Heart right ventricle (tissue), 16 donors: Measurements from ENCODE around the gene ITGA6. TPM values are rescaled to one million over a fixed set of nuclear protein-coding genes. Genes with fewer than 3 reads are reported as not detected.

ENCODE experiments used
- ATAC-seq, 8 donors: fragments of 200-7000 bp; cut with Tn5 transposase; one replicate each; pipeline ENCODE4 v1.9.1; 2020; ENCODE audit warnings: mild to moderate bottlenecking in 8 of 8, moderate library complexity in 8 of 8, moderate number of reproducible peaks in 1 of 8
- DNase-seq, 2 donors: peaks; one replicate each; pipeline ENCODE4 v3.0.0-alpha.2; 2020
- H3K27ac ChIP-seq, 10 donors: fragments of 200-600 bp; sonication (generic) in 2 of 10; one replicate each; pipeline versions ENCODE4 v1.5.0 to v1.8.0; 2020 to 2022; ENCODE audit warnings: mild to moderate bottlenecking in 3 of 10
- H3K27me3 ChIP-seq, 7 donors: fragments of 200-600 bp; one replicate each; pipeline ENCODE4 v1.8.0; 2021 to 2022; ENCODE audit warnings: mild to moderate bottlenecking in 2 of 7
- H3K36me3 ChIP-seq, 9 donors: fragments of 200-600 bp; sonication (generic) in 1 of 9; one replicate each; pipeline versions ENCODE4 v1.5.0 to v1.8.0; 2020 to 2022; ENCODE audit warnings: mild to moderate bottlenecking in 2 of 9
- H3K4me1 ChIP-seq, 9 donors: fragments of 200-600 bp; sonication (generic) in 1 of 9; one replicate each; pipeline versions ENCODE4 v1.5.0 to v1.8.0; 2020 to 2022; ENCODE audit warnings: mild to moderate bottlenecking in 4 of 9
- H3K4me3 ChIP-seq, 10 donors: fragments of 200-600 bp; sonication (generic) in 2 of 10; one replicate each; pipeline versions ENCODE4 v1.5.0 to v1.8.0; 2020 to 2022; ENCODE audit warnings: mild to moderate bottlenecking in 7 of 10, moderate library complexity in 2 of 10
- H3K9me3 ChIP-seq, 11 donors: fragments of 200-600 bp in 10 of 11; sonication (generic) in 2 of 11; one replicate each; pipeline versions ENCODE4 v1.5.0 to v1.8.0; 2013 to 2022; ENCODE audit warnings: mild to moderate bottlenecking in 2 of 11, control low read depth in 1 of 11, moderate library complexity in 1 of 11
- CTCF ChIP-seq, 9 donors: fragments of 200-600 bp; sonication (generic) in 2 of 9; IDR thresholded peaks; one replicate each; pipeline versions ENCODE4 v1.5.0 to v1.8.0; 2021 to 2022; ENCODE audit warnings: antibody characterized with exemption in 9 of 9, mild to moderate bottlenecking in 5 of 9, moderate library complexity in 1 of 9
- WGBS, 2 donors: extraction: QIAGEN DNeasy Blood & Tissue Kit; methylation state at CpG; one replicate each; pipeline ENCODE4 v1.1.7; 2013; ENCODE audit warnings: inconsistent platforms in 1 of 2; 5-methylcytosine and 5-hydroxymethylcytosine counted together
- intact Hi-C, 10 donors: fragments of 100-400 bp; cut with DNase I; formaldehyde crosslinking; loops; one replicate each; pipeline versions ENCODE4 v1.11.1 to v1.14.2; 2022
- long read RNA-seq, 3 donors: library from polyadenylated mRNA; unstranded; transcript quantifications; one replicate each; pipeline ENCODE4 v2.0.0, GENCODE V29; 2020 to 2021
- polyA plus RNA-seq, 2 donors: library from polyadenylated mRNA; stranded (reverse); fragments of 200-250 nt; gene quantifications; one replicate each; pipeline ENCODE4 v1.2.3, GENCODE V29; 2013
- total RNA-seq, 10 donors: library from RNA; stranded (reverse); fragmentation: NEBNext Ultra II Directional in 3 of 10; extraction: Animal tissue kit (Norgen Biotek cat#: 25700) in 3 of 10; gene quantifications; one replicate each; pipeline versions ENCODE4 v1.2.1 to v1.2.4, GENCODE V29; 2021 to 2023
- donor health status: Arrhythmogenic right ventricular cardiomyopathy.
- donor health status: ischemic (EF 13 %, LVEDD 7.1; RV severe dilation, severe dysfunction).
- donor health status: healthy with polysubstance abuse.
- donor health status: DM: no; HTN: yes; CAD: no.
- donor health status: DM: no; HTN: no; CAD: no.
- donor health status: ischemic (EF 25% LVEDD 6.9; RV normal size, moderate dysfunction).
- donor health status: ischemic (EF 25% LVEDD 5.7; RV mildly dilated, moderate dysfunction).
- donor health status: healthy.
- donor health status: DM: yes; HTN: yes; CAD: no.
- donor health status: Ischemic cardiomyopathy.
- donor health status: ischemic (EF 35%, LVEDD 5.7; RV mildly dilated, moderate dysfunction).
- donor health status: nonischemic (EF 11% LVEDD 7.7; RV severe dilation, severe dysfunction).
- donor health status: DM: yes; HTN: yes; CAD: no.
- donor health status: PGD.
- donor health status: ischemic (EF 29% LVEDD 5.4; RV normal size, mild dysfunction).
- donor health status: nonischemic (EF 23%, LVEDD 6.1; RV moderate dilation, normal function).

Gene ITGA6
- 10 to 100 TPM; 36.0 to 68.3 (median 46.8) TPM for total RNA-seq
- 10 to 100 TPM; 22.1 to 23.9 TPM for polyA plus RNA-seq
- long read RNA-seq, donor 1, full-length matches to known transcripts = 31 of 62 reads
- long read RNA-seq, donor 1, partial matches to known transcripts = 22 of 62 reads
- long read RNA-seq, donor 1, other reads (novel, unspliced or antisense) = 9 of 62 reads
- long read RNA-seq, donor 2, full-length matches to known transcripts = 39 of 74 reads
- long read RNA-seq, donor 2, partial matches to known transcripts = 21 of 74 reads
- long read RNA-seq, donor 2, other reads (novel, unspliced or antisense) = 14 of 74 reads
- long read RNA-seq, donor 3, full-length matches to known transcripts = 32 of 98 reads
- long read RNA-seq, donor 3, partial matches to known transcripts = 51 of 98 reads
- long read RNA-seq, donor 3, other reads (novel, unspliced or antisense) = 15 of 98 reads

GRCh38 chr2:172427256-172427989, at the start of gene ITGA6:
Gene ITGA6 (plus strand): TSS chr2:172427586.
- Histone ChIP-seq H3K27ac (peak within 1 kb of the TSS; percentile 64 to 97 (median 94)), H3K27me3 (peaks cover 0 to 39% (median 0%) of the 10 kb centered on the region in 7 donors), H3K36me3 (no peaks in the 10 kb centered on the region), H3K9me3 (no peaks in the 10 kb centered on the region), H3K4me3 (peak within 1 kb of the TSS; percentile 60 to 94 (median 80)), H3K4me1 (peaks cover 5 to 51% (median 23%) of the 10 kb centered on the region in 9 donors)
- DNase-seq = peak; percentile 66 to 81
- WGBS, 2 donors = 0 to 1% methylated on average over 66 to 79 of the region's 79 CpGs
- intact Hi-C loops = loop anchor here in 3 of 10 donors (5.0 kb wide), 1 partner anchor 35 kb away; no protein-coding TSS in a partner anchor
- TF ChIP-seq CTCF (IDR thresholded peaks at IDR 0.05) = peak in 6 of 9 donors; percentile 22 to 57 (median 41)
- ATAC-seq = peak; percentile 70 to 92 (median 76)

DNA sequence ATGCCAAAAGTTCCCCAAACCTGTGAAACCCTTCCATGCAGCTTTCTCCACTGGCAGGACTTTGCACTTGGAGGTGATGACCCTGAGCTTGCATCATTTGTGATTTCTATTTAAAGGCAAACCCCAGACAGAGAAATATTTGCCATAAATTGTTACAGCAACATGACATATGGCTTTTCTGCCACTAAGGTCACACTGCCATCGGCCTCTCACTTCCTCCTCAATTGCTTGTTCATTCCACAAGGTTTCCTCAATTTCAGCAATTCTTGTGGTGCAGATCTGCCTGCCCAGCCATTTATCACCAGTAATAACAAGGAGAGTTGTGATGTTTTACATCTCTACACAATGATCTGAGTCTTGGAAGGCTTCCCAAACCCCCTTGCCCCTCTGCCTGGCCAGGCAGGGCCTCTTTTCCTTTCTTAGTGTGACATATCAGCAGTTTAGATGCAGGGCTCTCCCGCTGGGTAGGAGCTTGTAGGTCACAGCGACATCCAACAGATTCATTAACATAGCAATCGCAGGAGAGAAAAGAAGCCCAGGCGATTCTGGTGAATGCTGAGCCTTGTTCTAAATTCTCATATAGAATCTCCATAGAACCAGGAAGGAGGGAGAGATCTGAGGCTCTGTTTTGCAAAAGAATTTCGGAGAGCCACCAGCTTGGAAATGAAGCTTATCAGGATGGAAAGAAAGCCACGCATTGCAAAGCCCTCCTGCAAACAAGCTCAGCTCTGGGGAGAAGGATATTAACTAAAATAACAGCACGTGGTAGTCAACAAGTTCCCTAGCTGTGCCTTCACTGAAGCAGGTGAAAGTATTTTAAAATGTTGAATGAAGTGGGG, 46.7 kb upstream of the ITGA6 start:
- TF ChIP-seq CTCF (IDR thresholded peaks at IDR 0.05) = no peak
- ATAC-seq (peak in 1 of 8 donors; percentile 14), DNase-seq (no peak)
- H3K4me3 ChIP-seq = no peak overlapping the region
- WGBS, 2 donors = 39 to 46% methylated on average over 8 of the region's 8 CpGs
- no peaks in the 10 kb centered on the region for H3K36me3 ChIP-seq
- no peaks in the 10 kb centered on the region for H3K27me3 ChIP-seq
- H3K4me1 ChIP-seq = peaks cover 7 to 42% (median 33%) of the 10 kb centered on the region in 9 donors
- no peak overlapping the region for H3K27ac ChIP-seq
- H3K9me3 ChIP-seq = peaks cover 0 to 7% (median 0%) of the 10 kb centered on the region in 11 donors
- intact Hi-C loops = no loop called here

GRCh38 chr2:172381275-172382027, 45.9 kb upstream of the ITGA6 start:
- WGBS, 2 donors = 61 to 68% methylated on average over 3 of the region's 3 CpGs
- no peak for TF ChIP-seq CTCF (IDR thresholded peaks at IDR 0.05)
- no peak for DNase-seq
- Histone ChIP-seq H3K4me1 (peaks cover 3 to 35% (median 29%) of the 10 kb centered on the region in 9 donors), H3K36me3 (no peaks in the 10 kb centered on the region), H3K4me3 (no peak overlapping the region), H3K27ac (no peak overlapping the region), H3K9me3 (peaks cover 0 to 7% (median 0%) of the 10 kb centered on the region in 11 donors), H3K27me3 (no peaks in the 10 kb centered on the region)
- ATAC-seq = no peak
- intact Hi-C loops = no loop called here
